GM15510 (cell line): ENCODE results near the gene LONP2.

ENCODE experiments used
- POLR2A ChIP-seq: IDR thresholded peaks from 3 replicates; pipeline ENCODE4 v1.6.1; 2011; ENCODE audit warnings: borderline replicate concordance; ENCODE audit not compliant: insufficient read length; ENCODE audit errors: extremely low read depth

Gene LONP2

DNA sequence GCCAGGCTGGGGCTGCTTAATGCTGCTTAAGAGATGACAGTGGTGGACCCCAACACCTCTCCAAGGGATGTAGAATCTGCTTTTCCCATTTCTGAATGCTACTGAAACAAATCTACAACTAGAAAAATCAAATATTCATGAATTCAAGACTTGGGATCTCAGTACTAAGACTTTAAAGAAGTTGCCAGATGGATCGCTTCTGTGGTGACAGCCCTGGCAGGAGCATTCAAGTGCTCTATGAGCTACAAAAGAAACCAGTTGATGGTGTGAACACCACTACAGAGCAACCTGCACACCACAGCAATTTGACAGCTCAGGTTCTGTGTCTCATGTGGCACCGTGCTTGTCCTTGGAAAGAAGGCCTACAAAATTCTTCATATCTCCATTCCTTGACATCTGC is 98.5 kb downstream of the LONP2 start:
- TF ChIP-seq POLR2A = no peak

DNA sequence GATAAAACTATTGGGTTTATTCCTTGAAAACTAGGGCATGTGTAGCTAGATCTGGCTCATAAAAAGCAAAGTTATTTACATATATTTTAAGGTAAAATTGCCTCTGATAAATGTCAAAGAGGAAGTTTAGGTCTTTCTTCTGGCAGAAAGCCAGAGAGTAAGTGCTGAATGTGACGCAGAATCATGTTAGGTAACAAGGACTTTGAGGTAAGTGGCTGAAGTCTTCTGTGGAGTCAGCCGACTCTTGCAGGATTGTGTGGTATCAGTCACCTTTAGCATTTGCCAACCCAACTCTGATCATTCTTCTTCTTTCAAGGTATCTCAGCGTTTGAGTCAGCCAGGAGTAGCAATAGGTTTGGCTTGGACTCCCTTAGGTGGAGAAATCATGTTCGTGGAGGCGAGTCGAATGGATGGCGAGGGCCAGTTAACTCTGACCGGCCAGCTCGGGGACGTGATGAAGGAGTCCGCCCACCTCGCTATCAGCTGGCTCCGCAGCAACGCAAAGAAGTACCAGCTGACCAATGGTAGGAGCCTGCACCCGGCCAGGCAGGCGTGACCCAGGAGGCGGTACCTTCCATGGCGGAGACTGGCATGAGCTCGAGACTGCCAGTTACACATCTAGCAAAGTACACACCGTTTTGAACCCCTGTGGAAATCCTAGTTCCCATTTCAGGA is 103.2 kb downstream of the LONP2 start:
- no peak for TF ChIP-seq POLR2A

DNA sequence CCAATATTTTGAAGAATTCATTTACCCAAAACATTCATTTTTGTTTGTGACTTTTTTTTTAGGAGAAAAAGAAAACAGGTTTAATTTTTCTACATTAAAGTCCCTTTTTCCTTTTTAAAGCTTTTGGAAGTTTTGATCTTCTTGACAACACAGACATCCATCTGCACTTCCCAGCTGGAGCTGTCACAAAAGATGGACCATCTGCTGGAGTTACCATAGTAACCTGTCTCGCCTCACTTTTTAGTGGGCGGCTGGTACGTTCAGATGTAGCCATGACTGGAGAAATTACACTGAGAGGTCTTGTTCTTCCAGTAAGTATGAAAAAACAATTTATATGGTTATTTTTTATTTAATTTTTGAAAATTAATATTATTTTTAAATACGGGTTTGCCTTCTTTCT is 103.9 kb downstream of the LONP2 start:
- TF ChIP-seq POLR2A = no peak

DNA sequence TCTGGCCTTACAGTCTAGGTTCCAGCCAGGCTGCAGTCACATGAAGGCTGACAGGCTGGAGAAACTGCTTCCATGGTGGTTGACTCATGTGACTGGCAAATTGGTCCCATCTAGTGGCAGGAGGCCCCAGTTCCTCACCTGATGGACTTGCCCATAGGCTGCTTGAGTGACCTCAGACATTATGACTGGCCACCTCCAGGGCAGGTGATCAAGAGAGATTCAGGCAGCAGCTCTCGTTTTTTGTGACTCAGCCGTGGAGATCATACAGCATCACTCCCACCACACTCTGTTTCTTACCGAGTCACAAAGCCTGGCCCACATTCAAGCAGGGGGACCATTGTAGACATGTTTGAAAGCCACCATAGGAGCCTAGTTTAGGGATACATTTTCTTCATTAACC is 106.6 kb downstream of the LONP2 start:
- peak; percentile 12 for TF ChIP-seq POLR2A

DNA sequence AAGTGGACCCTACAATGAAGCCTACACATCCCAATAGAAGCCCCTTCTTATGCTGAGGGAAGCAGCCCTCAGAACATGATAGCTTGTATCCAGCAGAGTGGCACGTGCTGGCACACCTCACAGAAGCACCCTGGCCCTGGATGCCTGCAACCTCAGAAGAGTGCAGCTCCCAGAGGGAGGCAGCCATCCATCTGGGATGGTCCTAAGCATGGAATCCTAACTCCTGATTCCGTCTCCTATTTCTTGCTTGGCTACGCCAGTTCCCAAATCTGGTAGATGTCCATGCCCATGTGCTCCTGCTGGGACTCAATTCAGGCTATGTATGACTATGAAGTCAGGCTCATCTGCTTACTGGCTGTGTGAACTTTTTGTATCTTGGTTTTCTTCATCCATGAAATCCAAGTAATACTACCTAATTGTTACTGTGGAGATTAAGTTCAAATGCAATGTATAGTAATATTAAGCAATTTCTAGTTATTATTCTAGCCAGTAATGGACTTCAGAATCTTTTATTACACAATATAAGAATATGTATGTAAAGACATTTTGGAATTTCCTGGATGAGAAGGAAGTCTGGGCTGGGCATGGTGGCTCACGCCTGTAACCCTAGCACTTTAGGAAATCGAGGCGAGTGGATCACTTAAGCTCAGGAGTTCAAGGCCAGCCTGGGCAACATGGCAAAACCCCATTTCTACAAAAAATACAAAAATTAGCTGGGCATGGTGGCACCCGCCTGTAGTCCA is 108.7 kb downstream of the LONP2 start:
- peak; percentile 15 for TF ChIP-seq POLR2A

DNA sequence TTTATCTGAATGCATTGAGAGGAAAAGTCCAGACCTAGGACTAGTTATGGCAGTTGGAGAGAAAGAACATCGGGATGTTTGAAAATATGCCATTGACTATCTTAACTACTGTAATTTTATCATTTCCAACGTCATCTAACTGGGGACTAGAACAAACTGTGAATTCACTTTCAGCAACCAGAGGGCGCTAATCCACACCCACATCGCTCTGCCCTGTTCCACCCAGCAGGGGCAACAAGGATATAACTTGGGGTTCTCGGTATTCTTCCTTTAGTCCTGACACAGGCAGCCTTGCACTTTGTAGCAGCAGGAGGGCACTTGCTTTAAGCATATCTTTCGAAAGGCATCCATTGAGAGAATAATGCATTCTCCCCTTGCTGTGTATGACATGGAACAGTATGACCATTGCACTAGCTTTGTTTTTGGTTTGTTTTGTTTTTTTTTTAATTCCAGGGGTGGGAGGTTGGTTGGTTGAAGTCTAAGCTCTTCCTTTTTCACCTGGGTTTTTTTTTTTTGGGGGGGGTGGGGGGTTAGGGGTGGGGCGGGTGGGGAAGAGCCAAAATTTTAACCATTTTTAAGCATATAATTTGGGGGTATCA is 109.6 kb downstream of the LONP2 start:
- no peak for TF ChIP-seq POLR2A

DNA sequence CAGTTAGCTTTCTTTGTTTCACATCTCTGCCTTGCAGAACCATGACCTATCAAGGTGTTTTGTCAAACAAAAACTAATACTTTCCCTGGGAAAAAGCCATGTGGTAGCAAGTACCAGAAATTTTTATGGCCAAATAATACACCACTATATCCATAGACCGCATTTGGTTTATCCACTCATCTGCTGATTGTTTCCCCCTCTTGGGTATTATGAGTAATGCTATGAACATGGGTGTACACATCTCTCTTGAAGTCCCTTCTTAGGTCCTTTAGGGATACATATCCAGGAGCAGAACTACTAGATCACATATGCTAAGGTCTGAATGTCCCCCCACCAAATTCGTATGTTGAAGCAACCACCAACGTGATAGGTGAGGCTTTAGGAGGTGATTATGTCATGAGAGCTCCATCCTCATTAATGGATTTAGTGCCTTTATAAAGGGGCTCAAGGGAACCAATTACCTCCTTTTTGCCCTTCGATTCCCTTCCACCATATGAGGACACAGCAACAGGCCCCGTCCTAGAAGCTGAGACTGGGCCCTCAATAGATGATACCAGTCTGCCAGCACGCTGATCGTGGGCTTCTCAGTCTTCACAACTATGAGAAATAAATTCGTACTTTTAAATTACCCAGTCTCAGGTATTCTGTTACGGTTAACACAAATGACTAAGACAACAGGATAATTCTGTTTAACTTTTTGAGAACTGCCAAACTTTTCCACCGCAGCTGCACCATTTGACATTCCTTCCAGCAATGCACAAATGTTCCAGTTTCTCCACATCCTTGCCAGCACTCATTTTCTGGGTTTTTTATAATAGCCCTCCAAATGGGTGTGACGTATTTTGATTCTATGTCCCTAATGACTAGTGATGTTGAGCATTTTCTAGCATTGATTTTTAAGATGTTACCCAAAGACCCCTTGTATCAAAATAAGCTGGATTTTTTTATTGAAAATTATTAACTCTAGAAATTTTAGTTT is 111.1 kb downstream of the LONP2 start:
- no peak for TF ChIP-seq POLR2A

DNA sequence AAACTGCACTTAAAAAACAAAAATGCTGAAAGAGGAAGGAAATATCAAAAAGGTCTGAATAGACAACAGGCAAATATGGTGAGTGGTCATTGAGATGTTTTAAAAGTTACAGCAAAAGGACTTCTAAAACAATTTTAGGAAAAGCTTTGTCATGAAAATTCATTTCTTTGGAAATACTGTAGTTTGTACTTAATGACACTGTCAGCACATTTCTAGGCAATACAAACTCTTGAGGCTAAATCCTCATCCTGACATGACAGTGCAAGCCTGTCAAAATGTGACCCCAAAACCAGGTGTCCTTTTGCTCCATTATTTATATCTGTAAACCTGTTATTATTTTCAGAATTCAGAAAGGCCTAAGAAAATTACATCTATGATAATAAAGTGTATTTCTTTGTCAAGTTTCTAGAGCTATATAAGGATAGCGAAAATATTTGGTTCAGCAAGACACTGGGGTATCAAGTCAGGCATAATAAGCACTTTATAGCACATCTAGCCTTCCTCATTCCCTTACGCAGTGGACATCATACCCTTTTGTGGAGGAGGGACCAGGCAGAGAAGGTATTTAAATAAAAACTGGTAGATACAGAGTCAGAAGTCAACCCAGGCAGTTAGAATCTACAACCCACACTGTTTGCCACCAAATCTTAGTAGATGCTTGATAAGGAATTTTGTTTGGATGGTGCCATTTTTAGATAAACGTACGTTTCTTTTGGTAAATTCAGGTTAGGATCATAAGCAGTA is 112.7 kb downstream of the LONP2 start:
- TF ChIP-seq POLR2A = no peak

DNA sequence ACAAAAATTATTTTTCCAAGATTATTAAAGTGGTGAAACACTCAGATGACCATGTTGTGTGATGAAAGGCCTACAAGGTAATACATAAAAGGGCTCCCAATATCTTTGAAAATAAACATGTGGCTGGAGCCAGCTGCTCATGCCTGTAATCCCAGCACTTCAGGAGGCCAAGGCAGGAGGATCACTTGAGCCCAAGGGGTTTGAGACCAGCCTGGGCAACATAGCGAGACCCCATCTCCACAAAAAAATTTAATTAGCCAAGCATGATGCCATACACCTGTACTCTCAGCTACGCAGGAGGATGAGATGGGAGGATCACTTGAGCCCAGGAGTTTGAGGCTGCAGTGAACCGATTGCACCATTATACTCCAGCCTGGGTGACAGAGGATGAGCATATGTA is 114.3 kb downstream of the LONP2 start:
- no peak for TF ChIP-seq POLR2A

DNA sequence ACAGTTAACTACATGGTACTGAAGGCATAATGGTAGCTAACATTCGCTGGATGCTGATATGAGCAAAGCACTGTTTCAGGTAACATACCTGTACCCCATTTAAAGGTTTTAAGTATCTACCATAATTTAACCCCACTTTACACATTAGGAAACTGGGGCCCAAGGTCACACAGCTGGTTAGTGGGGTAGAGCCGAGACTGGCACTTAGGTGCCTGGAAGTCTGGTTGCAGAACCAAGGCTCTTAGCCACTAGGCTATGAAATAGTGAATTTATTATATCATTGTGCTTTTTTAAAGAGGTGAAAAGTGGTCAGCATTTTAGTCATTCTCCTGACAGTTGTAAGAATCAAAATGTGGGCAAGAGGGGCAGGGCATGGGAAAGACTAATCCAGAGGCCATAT is 115.9 kb downstream of the LONP2 start:
- no peak for TF ChIP-seq POLR2A

DNA sequence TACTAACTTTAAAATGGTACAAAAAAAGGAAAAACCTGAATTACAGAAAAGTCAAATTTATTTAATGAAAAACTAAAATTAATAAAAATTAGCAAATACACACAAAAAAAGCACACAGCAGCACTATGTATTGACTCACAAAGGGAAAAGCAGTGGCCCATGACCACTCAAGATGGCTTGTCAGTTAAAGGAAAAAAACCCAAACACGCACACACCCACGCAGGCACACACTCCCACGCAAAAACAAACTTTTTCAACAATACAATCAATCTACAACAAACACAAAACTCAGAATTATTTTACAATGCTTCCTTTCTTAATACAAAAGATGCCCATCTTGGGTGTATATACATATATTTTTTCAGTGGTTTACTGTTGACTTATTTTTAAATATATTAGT is 116.9 kb downstream of the LONP2 start:
- TF ChIP-seq POLR2A = no peak

DNA sequence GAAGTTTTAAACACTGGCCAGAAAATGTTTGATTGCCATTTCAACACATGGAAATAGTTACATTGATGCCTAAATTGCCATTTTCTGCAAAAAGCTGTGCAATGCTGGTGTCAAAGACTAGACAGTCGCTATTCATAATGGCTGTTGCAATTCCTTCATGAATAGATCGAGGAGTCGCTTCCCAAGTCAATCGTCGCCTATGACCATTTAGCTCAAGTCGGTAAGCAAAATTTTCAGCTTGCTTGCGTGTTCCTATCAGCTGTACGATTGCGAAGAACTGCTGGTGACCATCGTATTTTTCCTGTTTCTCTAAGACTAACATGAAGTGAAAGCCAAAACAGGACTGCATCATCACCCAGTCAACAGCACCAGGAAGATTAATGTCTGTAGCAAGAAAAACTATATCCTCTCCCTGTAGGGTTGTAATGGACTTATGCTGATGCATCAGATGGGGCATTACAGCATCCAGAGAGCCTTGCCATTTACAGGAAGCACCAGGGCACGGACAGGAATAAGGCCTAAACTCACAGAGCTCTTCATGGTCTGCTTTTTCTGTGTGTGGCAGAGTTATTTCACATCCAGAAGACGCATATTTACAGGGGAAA is 117.5 kb downstream of the LONP2 start:
- no peak for TF ChIP-seq POLR2A

DNA sequence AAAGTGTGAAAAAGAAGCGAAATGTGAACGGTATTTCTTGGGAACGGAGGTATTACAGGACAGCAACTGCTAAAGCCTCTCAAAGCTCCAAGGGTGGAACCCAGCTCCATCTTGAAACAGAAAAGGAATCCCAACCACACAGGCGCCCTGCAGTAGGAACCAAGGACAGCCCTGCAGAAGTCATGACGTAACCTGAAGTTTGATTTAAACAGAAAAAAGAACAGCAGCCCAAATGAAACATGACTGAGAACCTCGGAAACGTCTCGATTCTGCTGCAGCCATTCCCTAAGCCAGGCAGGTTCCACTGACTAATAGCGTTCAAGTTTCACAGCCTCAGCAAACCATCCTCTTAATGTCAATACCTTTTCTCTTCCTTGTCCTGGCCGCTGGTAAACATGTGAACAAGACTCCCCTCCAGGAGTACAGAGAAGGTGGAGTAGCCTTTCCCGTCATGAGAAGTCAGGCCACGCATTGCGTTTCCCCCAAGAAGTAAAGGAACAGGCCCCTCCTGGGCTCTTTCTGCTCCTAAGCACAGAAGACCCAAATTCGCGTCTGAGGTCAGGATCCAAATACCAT is 121.0 kb downstream of the LONP2 start:
- TF ChIP-seq POLR2A = no peak
